ENCODE results near the gene SFN. TPM values are rescaled to one million over a fixed set of nuclear protein-coding genes. Genes with fewer than 3 reads are reported as not detected.

The SFN gene
- total and polyA plus RNA-seq, 5 donors from 2014 or later = 1.3 TPM; not detected in 4

- peak overlapping the region; percentile 98 to 100 (median 99) for H3K27ac Mint-ChIP-seq
- Histone ChIP-seq H3K9me3 (ENCODE audit: control insufficient read depth in 2 of 2, low read length in 2 of 2) (no peaks in the 10 kb centered on the region), H3K36me3 (ENCODE audit: control insufficient read depth, insufficient read depth, low read length) (peaks cover 7% of the 10 kb centered on the region), H3K4me1 (ENCODE audit: control insufficient read depth, insufficient read depth, low read length, poor library complexity, severe bottlenecking) (peaks cover 64% of the 10 kb centered on the region), H3K27me3 (ENCODE audit: control insufficient read depth, insufficient read depth, low read length) (no peaks in the 10 kb centered on the region), H3K27ac (ENCODE audit: insufficient read depth, low read length, poor library complexity, severe bottlenecking) (peak overlapping the region; percentile 99), H3K4me3 (ENCODE audit: low read depth, low read length) (peak overlapping the region; percentile 78)
- H3K4me1 Mint-ChIP-seq = peaks cover 15 to 75% (median 42%) of the 10 kb centered on the region in 4 donors
- DNase-seq (no peak), ATAC-seq (ENCODE audit: low read depth in 2 of 2) (no peak)
- H3K27me3 Mint-ChIP-seq = no peaks in the 10 kb centered on the region
- peak overlapping the region; percentile 94 to 97 (median 96) for H3K4me3 Mint-ChIP-seq
- peaks cover 13% of the 10 kb centered on the region for H3K36me3 Mint-ChIP-seq
- H3K9me3 Mint-ChIP-seq = no peaks in the 10 kb centered on the region
These were observed 35.8 kb upstream of the SFN start for GRCh38 chr1:26827106-26827604.

- ATAC-seq (ENCODE audit: low read depth in 2 of 2) (no peak), DNase-seq (no peak)
- peak overlapping the region; percentile 98 to 100 (median 99) for H3K27ac Mint-ChIP-seq
- H3K4me3 Mint-ChIP-seq = peak overlapping the region; percentile 94 to 97 (median 96)
- H3K4me1 Mint-ChIP-seq = peaks cover 15 to 80% (median 44%) of the 10 kb centered on the region in 4 donors
- Histone ChIP-seq H3K36me3 (ENCODE audit: control insufficient read depth, insufficient read depth, low read length) (peaks cover 11% of the 10 kb centered on the region), H3K4me3 (ENCODE audit: low read depth, low read length) (peak overlapping the region; percentile 78), H3K27me3 (ENCODE audit: control insufficient read depth, insufficient read depth, low read length) (no peaks in the 10 kb centered on the region), H3K9me3 (ENCODE audit: control insufficient read depth in 2 of 2, low read length in 2 of 2) (no peaks in the 10 kb centered on the region), H3K4me1 (ENCODE audit: control insufficient read depth, insufficient read depth, low read length, poor library complexity, severe bottlenecking) (peaks cover 69% of the 10 kb centered on the region), H3K27ac (ENCODE audit: insufficient read depth, low read length, poor library complexity, severe bottlenecking) (peak overlapping the region; percentile 99)
- no peaks in the 10 kb centered on the region for H3K9me3 Mint-ChIP-seq
- H3K27me3 Mint-ChIP-seq = no peaks in the 10 kb centered on the region
- peaks cover 16% of the 10 kb centered on the region for H3K36me3 Mint-ChIP-seq
These were observed 35.3 kb upstream of the SFN start for GRCh38 chr1:26827663-26828062.

- H3K4me3 Mint-ChIP-seq = peak overlapping the region; percentile 94 to 97 (median 96)
These were observed 34.4 kb upstream of the SFN start for GRCh38 chr1:26828411-26828991.

GRCh38 chr1:26829184-26829911, 33.6 kb upstream of the SFN start:
- Histone ChIP-seq H3K4me1 (ENCODE audit: control insufficient read depth, insufficient read depth, low read length, poor library complexity, severe bottlenecking) (peaks cover 86% of the 10 kb centered on the region), H3K4me3 (ENCODE audit: low read depth, low read length) (peak overlapping the region; percentile 79), H3K9me3 (ENCODE audit: control insufficient read depth in 2 of 2, low read length in 2 of 2) (no peaks in the 10 kb centered on the region), H3K36me3 (ENCODE audit: control insufficient read depth, insufficient read depth, low read length) (peaks cover 15% of the 10 kb centered on the region), H3K27me3 (ENCODE audit: control insufficient read depth, insufficient read depth, low read length) (no peaks in the 10 kb centered on the region), H3K27ac (ENCODE audit: insufficient read depth, low read length, poor library complexity, severe bottlenecking) (peak overlapping the region; percentile 99)
- Mint-ChIP-seq H3K4me3 (peak overlapping the region; percentile 92 to 97 (median 95)), H3K4me1 (peaks cover 11 to 90% (median 56%) of the 10 kb centered on the region in 4 donors), H3K27ac (peak overlapping the region; percentile 98 to 100 (median 99)), H3K36me3 (peaks cover 20% of the 10 kb centered on the region), H3K9me3 (no peaks in the 10 kb centered on the region), H3K27me3 (no peaks in the 10 kb centered on the region)
- DNase-seq (no peak), ATAC-seq (ENCODE audit: low read depth in 2 of 2) (no peak)

More at GRCh38 chr1:26828411-26828991, 34.4 kb upstream of the SFN start:
- peaks cover 11 to 82% (median 52%) of the 10 kb centered on the region in 4 donors for H3K4me1 Mint-ChIP-seq
- no peak for ATAC-seq (ENCODE audit: low read depth in 2 of 2)
- H3K27ac ChIP-seq (ENCODE audit: insufficient read depth, low read length, poor library complexity, severe bottlenecking) = peak overlapping the region; percentile 99
- H3K36me3 Mint-ChIP-seq = peaks cover 20% of the 10 kb centered on the region
- H3K36me3 ChIP-seq (ENCODE audit: control insufficient read depth, insufficient read depth, low read length) = peaks cover 13% of the 10 kb centered on the region
- peaks cover 78% of the 10 kb centered on the region for H3K4me1 ChIP-seq (ENCODE audit: control insufficient read depth, insufficient read depth, low read length, poor library complexity, severe bottlenecking)
- no peaks in the 10 kb centered on the region for H3K27me3 ChIP-seq (ENCODE audit: control insufficient read depth, insufficient read depth, low read length)
- peak overlapping the region; percentile 98 to 100 (median 99) for H3K27ac Mint-ChIP-seq
- no peaks in the 10 kb centered on the region for H3K9me3 ChIP-seq (ENCODE audit: control insufficient read depth in 2 of 2, low read length in 2 of 2)
- DNase-seq = peak in 1 of 3 donors; percentile 19
- H3K4me3 ChIP-seq (ENCODE audit: low read depth, low read length) = peak overlapping the region; percentile 79
- H3K9me3 Mint-ChIP-seq = no peaks in the 10 kb centered on the region
- H3K27me3 Mint-ChIP-seq = no peaks in the 10 kb centered on the region

- DNase-seq = no peak
- Mint-ChIP-seq H3K4me1 (peaks cover 6 to 86% (median 59%) of the 10 kb centered on the region in 4 donors), H3K27ac (peak overlapping the region; percentile 82 to 100 (median 99)), H3K4me3 (peak overlapping the region in 3 of 4 donors; percentile 20 to 96 (median 64)), H3K36me3 (peaks cover 26% of the 10 kb centered on the region), H3K27me3 (no peaks in the 10 kb centered on the region), H3K9me3 (no peaks in the 10 kb centered on the region)
- no peak for ATAC-seq (ENCODE audit: low read depth in 2 of 2)
- Histone ChIP-seq H3K27me3 (ENCODE audit: control insufficient read depth, insufficient read depth, low read length) (no peaks in the 10 kb centered on the region), H3K4me3 (ENCODE audit: low read depth, low read length) (no peak overlapping the region), H3K9me3 (ENCODE audit: control insufficient read depth in 2 of 2, low read length in 2 of 2) (no peaks in the 10 kb centered on the region), H3K4me1 (ENCODE audit: control insufficient read depth, insufficient read depth, low read length, poor library complexity, severe bottlenecking) (peaks cover 79% of the 10 kb centered on the region), H3K36me3 (ENCODE audit: control insufficient read depth, insufficient read depth, low read length) (peaks cover 29% of the 10 kb centered on the region), H3K27ac (ENCODE audit: insufficient read depth, low read length, poor library complexity, severe bottlenecking) (peak overlapping the region; percentile 99)
These were observed 31.9 kb upstream of the SFN start for GRCh38 chr1:26831059-26831458.

- Mint-ChIP-seq H3K4me3 (peak overlapping the region in 1 of 4 donors; percentile 79), H3K9me3 (no peaks in the 10 kb centered on the region), H3K27me3 (no peaks in the 10 kb centered on the region), H3K27ac (peak overlapping the region; percentile 99 to 100 (median 100)), H3K36me3 (peaks cover 26% of the 10 kb centered on the region), H3K4me1 (peaks cover 6 to 86% (median 61%) of the 10 kb centered on the region in 4 donors)
- Histone ChIP-seq H3K4me1 (ENCODE audit: control insufficient read depth, insufficient read depth, low read length, poor library complexity, severe bottlenecking) (peaks cover 76% of the 10 kb centered on the region), H3K4me3 (ENCODE audit: low read depth, low read length) (no peak overlapping the region), H3K36me3 (ENCODE audit: control insufficient read depth, insufficient read depth, low read length) (peaks cover 32% of the 10 kb centered on the region), H3K9me3 (ENCODE audit: control insufficient read depth in 2 of 2, low read length in 2 of 2) (no peaks in the 10 kb centered on the region), H3K27ac (ENCODE audit: insufficient read depth, low read length, poor library complexity, severe bottlenecking) (peak overlapping the region; percentile 99), H3K27me3 (ENCODE audit: control insufficient read depth, insufficient read depth, low read length) (no peaks in the 10 kb centered on the region)
- ATAC-seq (ENCODE audit: low read depth in 2 of 2) (no peak), DNase-seq (no peak)
These were observed 31.3 kb upstream of the SFN start for GRCh38 chr1:26831546-26832248.

- H3K9me3 ChIP-seq (ENCODE audit: control insufficient read depth in 2 of 2, low read length in 2 of 2) = no peaks in the 10 kb centered on the region
- Mint-ChIP-seq H3K36me3 (peaks cover 26% of the 10 kb centered on the region), H3K9me3 (no peaks in the 10 kb centered on the region), H3K27ac (peak overlapping the region; percentile 99 to 100 (median 100)), H3K4me3 (peak overlapping the region in 3 of 4 donors; percentile 15 to 79 (median 79)), H3K27me3 (no peaks in the 10 kb centered on the region), H3K4me1 (peaks cover 6 to 84% (median 60%) of the 10 kb centered on the region in 4 donors)
- no peaks in the 10 kb centered on the region for H3K27me3 ChIP-seq (ENCODE audit: control insufficient read depth, insufficient read depth, low read length)
- peak overlapping the region; percentile 65 for H3K4me3 ChIP-seq (ENCODE audit: low read depth, low read length)
- peaks cover 32% of the 10 kb centered on the region for H3K36me3 ChIP-seq (ENCODE audit: control insufficient read depth, insufficient read depth, low read length)
- H3K4me1 ChIP-seq (ENCODE audit: control insufficient read depth, insufficient read depth, low read length, poor library complexity, severe bottlenecking) = peaks cover 75% of the 10 kb centered on the region
- DNase-seq = no peak
- H3K27ac ChIP-seq (ENCODE audit: insufficient read depth, low read length, poor library complexity, severe bottlenecking) = peak overlapping the region; percentile 99
- no peak for ATAC-seq (ENCODE audit: low read depth in 2 of 2)
These were observed 30.5 kb upstream of the SFN start for GRCh38 chr1:26832249-26832960.
